Duodenal mucosa (tissue), 2 donors: Measurements from ENCODE around the gene RTTN.

ENCODE experiments used
- H3K27ac ChIP-seq: one replicate; pipeline ENCODE4 v1.7.0; 2013; ENCODE audit warnings: low read depth, low read length
- H3K27me3 ChIP-seq, 2 donors: one replicate each; pipeline ENCODE4 v1.7.0; 2013; ENCODE audit warnings: low read length in 2 of 2, control low read depth in 1 of 2; ENCODE audit not compliant: insufficient read depth in 2 of 2, control insufficient read depth in 1 of 2
- H3K36me3 ChIP-seq, 2 donors: one replicate each; pipeline ENCODE4 v1.7.0; 2013; ENCODE audit warnings: low read length in 2 of 2, control low read depth in 1 of 2; ENCODE audit not compliant: insufficient read depth in 2 of 2, control insufficient read depth in 1 of 2
- H3K4me1 ChIP-seq, 2 donors: one replicate each; pipeline ENCODE4 v1.7.0; 2013; ENCODE audit warnings: low read length in 2 of 2, control low read depth in 1 of 2; ENCODE audit not compliant: insufficient read depth in 2 of 2, control insufficient read depth in 1 of 2
- H3K4me3 ChIP-seq, 2 donors: one replicate each; pipeline ENCODE4 v1.7.0; 2013; ENCODE audit warnings: low read length in 2 of 2, low read depth in 1 of 2
- H3K9ac ChIP-seq, 2 donors: one replicate each; pipeline ENCODE4 v1.7.0; 2013; ENCODE audit warnings: low read length in 2 of 2, low read depth in 1 of 2
- H3K9me3 ChIP-seq, 2 donors: one replicate each; pipeline ENCODE4 v1.7.0; 2013; ENCODE audit warnings: low read length in 2 of 2, control low read depth in 1 of 2; ENCODE audit not compliant: control insufficient read depth in 1 of 2

Gene RTTN

DNA sequence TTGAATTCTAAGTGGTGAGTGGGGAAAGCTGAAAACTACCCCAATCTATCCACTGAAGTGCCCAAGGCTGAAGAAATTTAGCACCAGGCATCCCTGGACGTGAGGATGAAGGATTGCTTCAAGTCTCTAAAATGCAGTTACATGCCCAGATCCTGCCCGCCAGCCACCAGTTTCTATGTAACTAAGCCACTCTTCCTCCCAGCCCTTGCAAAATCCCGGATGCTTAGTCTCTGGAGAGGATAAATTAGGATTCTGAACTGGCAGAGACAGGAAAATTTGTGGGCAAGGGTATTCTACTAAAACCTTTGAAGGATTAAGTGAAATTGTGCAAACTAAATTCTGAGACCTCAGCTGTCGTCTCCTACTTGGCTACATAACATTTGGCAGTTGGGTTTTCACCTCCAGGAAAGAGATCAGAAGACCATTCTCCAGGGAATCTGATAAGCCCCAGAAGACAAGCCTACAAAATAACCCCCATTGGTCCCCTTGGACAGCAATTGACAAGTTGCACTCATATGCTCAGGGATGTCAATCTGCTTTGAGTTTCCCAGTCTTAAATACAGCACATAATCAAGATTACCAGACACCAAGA lies 163.9 kb downstream of the RTTN start:
- no peak overlapping the region for H3K27ac ChIP-seq
- no peak overlapping the region for H3K9ac ChIP-seq
- no peaks in the 10 kb centered on the region for H3K4me1 ChIP-seq
- no peaks in the 10 kb centered on the region for H3K9me3 ChIP-seq
- H3K36me3 ChIP-seq: peaks cover 0 to 10% of the 10 kb centered on the region in 2 donors
- H3K4me3 ChIP-seq: no peak overlapping the region
- no peaks in the 10 kb centered on the region for H3K27me3 ChIP-seq

DNA sequence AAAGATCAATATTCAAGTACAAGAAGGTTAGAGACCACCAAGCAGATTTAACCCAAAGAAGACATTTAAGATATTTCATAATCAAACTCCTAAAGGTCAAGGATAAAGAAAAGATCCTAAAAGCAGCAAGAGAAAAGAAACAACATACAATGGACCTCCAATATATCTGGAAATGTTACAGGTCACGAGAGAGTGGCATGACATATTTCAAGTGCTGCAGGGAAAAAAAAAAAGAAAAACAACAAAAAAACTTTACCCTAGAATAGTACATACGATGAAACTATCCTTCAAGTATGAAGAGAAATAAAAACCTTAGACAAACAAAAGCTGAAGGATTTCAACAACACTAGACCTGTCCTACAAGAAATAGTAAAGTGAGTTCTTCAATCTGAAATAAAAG lies 166.3 kb downstream of the RTTN start:
- Histone ChIP-seq H3K36me3 (peaks cover 0 to 10% of the 10 kb centered on the region in 2 donors), H3K4me3 (no peak overlapping the region), H3K4me1 (no peaks in the 10 kb centered on the region), H3K27ac (no peak overlapping the region), H3K9me3 (no peaks in the 10 kb centered on the region), H3K27me3 (no peaks in the 10 kb centered on the region), H3K9ac (no peak overlapping the region)

DNA sequence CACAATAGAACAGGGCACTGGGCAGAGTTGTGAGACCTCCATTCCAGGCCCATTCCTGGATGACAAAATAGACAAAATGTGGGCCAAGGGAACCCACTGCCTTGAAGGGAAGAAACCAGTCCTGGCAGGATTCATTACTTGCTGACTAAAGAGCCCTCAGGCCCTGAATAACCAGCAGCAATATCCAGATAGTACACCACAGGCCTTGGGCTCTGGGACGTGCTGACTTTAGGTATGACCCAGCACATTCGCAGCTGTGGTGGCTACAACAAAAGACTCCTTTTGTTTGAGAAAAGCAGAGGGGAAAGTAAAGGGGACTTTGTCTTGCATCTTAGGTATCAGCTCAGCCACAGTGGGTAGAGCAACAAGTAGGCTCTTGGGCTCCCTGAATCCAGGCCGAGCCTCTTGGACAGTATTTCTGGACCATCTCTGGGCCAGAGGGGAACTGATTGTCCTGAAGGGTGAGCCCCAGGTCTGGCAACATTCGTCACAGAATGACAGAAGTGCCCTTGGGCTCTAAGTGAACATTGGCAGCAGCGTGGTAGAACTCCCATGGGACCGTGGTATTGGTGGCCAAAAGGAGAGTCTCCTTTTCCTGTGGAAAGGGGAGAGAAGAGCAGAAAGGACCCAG lies 167.9 kb downstream of the RTTN start:
- peaks cover 0 to 10% of the 10 kb centered on the region in 2 donors for H3K36me3 ChIP-seq
- no peaks in the 10 kb centered on the region for H3K9me3 ChIP-seq
- H3K27ac ChIP-seq: no peak overlapping the region
- no peak overlapping the region for H3K4me3 ChIP-seq
- no peak overlapping the region for H3K9ac ChIP-seq
- no peaks in the 10 kb centered on the region for H3K4me1 ChIP-seq
- no peaks in the 10 kb centered on the region for H3K27me3 ChIP-seq

DNA sequence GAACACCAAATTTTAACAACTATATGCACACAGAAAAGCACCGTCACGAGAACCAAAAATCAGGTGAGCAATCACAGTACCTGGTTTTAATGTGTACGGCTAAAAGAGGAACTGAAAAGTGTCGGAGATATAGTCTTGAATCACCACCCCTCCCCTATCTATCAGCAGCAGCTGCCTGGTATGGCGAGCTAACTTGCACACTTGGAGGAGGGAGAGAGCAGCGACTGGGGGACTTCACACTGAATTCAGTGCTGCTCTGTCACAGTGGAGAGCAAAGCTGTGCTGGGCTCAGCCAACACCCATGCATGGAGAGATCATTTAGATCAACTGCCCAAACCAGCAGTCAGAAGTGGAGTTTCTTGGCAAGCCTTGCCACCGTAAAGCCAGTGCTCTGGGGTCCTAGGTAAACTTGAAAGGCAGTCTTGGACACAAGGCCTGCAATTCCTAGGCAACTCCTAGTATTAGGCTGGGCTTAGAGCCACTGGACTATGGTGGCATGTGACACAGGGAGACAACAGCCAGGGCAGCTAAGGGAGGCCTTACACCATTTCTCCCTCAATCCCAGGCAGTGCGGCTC lies 168.6 kb downstream of the RTTN start:
- Histone ChIP-seq H3K9ac (no peak overlapping the region), H3K4me1 (no peaks in the 10 kb centered on the region), H3K4me3 (no peak overlapping the region), H3K36me3 (peaks cover 0 to 10% of the 10 kb centered on the region in 2 donors), H3K9me3 (no peaks in the 10 kb centered on the region), H3K27me3 (no peaks in the 10 kb centered on the region), H3K27ac (no peak overlapping the region)

DNA sequence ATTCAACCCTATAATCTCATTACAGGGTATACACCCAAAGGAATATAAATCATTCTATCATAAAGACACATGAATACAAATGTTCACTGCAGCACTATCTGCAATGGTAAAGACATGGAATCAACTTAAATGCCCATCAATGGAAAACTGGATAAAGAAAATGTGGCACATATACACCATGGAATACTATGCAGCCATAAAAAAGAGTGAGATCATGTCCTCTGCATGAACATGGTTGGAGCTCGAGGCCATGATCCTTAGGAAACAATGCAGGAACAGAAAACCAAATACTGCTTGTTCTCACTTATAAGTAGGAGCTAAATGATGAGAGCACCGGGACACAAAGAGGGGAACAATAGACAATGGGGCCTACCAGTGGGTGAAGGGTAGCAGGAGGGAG lies 169.3 kb downstream of the RTTN start:
- H3K27me3 ChIP-seq: no peaks in the 10 kb centered on the region
- no peak overlapping the region for H3K9ac ChIP-seq
- H3K36me3 ChIP-seq: peaks cover 0 to 10% of the 10 kb centered on the region in 2 donors
- H3K27ac ChIP-seq: no peak overlapping the region
- no peak overlapping the region for H3K4me3 ChIP-seq
- no peaks in the 10 kb centered on the region for H3K4me1 ChIP-seq
- H3K9me3 ChIP-seq: no peaks in the 10 kb centered on the region

DNA sequence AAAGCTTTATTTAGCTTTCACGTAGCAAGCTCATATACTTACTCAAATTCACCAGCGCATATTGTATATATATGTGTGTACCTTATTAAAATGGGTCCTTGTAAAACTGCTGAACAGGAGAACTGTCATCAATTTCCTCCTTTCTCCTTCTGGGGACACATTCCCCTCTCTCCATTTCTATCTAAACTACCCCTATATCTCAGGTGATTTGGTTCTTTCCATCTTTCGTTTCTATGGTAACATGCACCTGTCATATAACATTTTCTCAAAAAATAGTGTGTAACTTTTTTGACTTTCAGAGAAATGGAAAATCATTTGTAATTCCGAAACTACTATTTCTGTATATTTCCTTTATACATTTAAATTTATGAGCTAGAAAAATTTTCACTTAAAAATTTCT lies 174.3 kb downstream of the RTTN start:
- Histone ChIP-seq H3K4me3 (no peak overlapping the region), H3K36me3 (peaks cover 0 to 6% of the 10 kb centered on the region in 2 donors), H3K9ac (no peak overlapping the region), H3K9me3 (no peaks in the 10 kb centered on the region), H3K4me1 (no peaks in the 10 kb centered on the region), H3K27ac (no peak overlapping the region), H3K27me3 (no peaks in the 10 kb centered on the region)

DNA sequence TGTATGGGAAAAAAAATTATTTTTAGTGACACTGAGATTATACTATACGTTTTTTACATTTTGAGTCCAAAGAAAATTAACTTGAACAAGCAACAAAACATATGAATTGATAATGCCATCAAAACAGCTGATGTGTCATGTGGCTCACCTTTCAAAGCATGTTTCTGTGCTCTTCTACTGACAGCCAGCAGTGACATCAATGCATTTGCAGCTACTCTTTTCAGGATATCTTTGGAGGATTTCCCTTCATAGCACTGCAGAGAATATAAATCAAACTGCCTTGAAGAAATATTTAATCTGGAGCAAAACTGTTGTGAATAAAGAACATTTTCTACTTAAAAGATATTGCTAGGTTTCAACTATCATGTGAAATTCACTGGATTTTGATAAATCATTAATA lies 174.8 kb downstream of the RTTN start:
- no peaks in the 10 kb centered on the region for H3K4me1 ChIP-seq

DNA sequence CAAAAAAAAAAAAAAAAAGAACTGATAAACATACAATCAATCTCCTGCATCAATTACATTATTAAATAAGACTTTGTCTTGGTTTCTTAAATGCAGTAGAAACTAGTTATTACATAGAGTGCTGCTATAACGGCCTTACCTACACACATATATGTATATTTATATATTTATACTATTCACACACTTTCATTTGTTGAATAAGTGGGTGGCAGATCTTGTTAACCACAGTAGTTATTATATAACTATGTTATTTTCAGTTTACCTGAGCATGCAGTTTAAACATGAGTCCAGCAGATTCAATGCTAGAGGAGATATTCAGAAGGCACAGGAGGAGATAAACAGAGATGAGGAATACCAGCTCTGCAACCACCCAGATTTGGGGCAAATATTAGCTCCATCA lies 176.3 kb downstream of the RTTN start:
- no peak overlapping the region for H3K27ac ChIP-seq
- no peak overlapping the region for H3K9ac ChIP-seq
- peaks cover 3 to 6% of the 10 kb centered on the region in 2 donors for H3K36me3 ChIP-seq
- H3K27me3 ChIP-seq: no peaks in the 10 kb centered on the region
- no peak overlapping the region for H3K4me3 ChIP-seq
- no peaks in the 10 kb centered on the region for H3K9me3 ChIP-seq
- H3K4me1 ChIP-seq: no peaks in the 10 kb centered on the region

More for the DNA sequence above, 174.8 kb downstream of the RTTN start:
- Histone ChIP-seq H3K9me3 (no peaks in the 10 kb centered on the region), H3K27ac (no peak overlapping the region), H3K9ac (no peak overlapping the region), H3K27me3 (no peaks in the 10 kb centered on the region), H3K36me3 (peaks cover 0 to 6% of the 10 kb centered on the region in 2 donors), H3K4me3 (no peak overlapping the region)

DNA sequence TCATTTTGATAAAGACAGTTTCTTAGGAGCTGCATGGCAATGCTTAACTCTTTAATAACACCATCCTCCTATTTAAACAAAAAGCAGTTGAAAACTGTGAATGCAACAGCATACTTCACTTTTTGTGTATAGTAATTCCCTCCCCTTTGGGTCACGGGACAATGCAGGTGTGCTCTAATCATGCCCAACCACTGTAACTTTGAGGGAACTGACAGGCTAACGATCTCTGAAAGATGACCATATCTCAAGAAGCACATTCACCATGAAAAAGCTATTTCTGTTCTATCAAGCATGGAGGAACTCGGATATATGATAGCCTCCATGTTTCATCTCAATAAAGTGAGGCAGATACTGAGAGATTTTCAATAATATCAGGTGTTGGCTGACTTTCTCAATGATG lies 176.8 kb downstream of the RTTN start:
- Histone ChIP-seq H3K4me3 (no peak overlapping the region), H3K36me3 (peaks cover 3 to 6% of the 10 kb centered on the region in 2 donors), H3K27me3 (no peaks in the 10 kb centered on the region), H3K27ac (no peak overlapping the region), H3K4me1 (no peaks in the 10 kb centered on the region), H3K9ac (no peak overlapping the region), H3K9me3 (no peaks in the 10 kb centered on the region)

DNA sequence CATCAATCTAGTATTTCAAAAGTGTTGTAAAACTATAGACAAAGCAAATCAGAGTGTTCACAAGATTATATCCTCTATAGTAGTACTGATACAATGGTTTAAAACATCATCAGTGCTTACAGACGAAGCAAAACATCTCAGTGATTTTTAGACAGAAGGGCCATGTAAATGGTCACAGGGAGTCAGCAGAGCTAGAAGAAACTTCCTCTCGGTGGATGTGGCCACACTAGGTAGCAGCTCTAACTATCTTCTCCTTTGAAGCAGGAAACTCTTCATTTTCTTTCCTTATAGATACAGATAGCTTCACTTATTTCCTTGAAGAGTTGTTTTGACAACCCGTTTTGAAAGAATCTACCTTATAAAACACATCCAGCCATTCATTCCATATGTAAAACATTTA lies 177.4 kb downstream of the RTTN start:
- Histone ChIP-seq H3K36me3 (peaks cover 3 to 6% of the 10 kb centered on the region in 2 donors), H3K9me3 (no peaks in the 10 kb centered on the region), H3K27ac (no peak overlapping the region), H3K9ac (no peak overlapping the region), H3K4me1 (no peaks in the 10 kb centered on the region), H3K27me3 (no peaks in the 10 kb centered on the region), H3K4me3 (no peak overlapping the region)
